K562 (cell line): Measurements from ENCODE around the gene STAB1. TPM values are rescaled to one million over a fixed set of nuclear protein-coding genes. Genes with fewer than 3 reads are reported as not detected.

Experiments
- DACH1 ChIP-seq: fragments of 450-650 bp; IDR thresholded peaks from 2 replicates; pipeline ENCODE4 v1.6.1; 2018; ENCODE audit not compliant: partially characterized antibody
- ESRRA ChIP-seq: fragments of 450-650 bp; IDR thresholded peaks from 2 replicates; pipeline ENCODE4 v1.6.1; 2014; ENCODE audit warnings: low read depth, mild to moderate bottlenecking, moderate library complexity, borderline replicate concordance
- ZNF324 ChIP-seq: fragments of 250-450 bp; sonication (Bioruptor Pico); IDR thresholded peaks from 2 replicates; pipeline ENCODE4 v1.4.0; 2020; ENCODE audit warnings: mild to moderate bottlenecking
- ZNF445 ChIP-seq: fragments of 250-450 bp; sonication (Bioruptor Pico); IDR thresholded peaks from 2 replicates; pipeline ENCODE4 v1.4.0; 2020; ENCODE audit warnings: low read depth, mild to moderate bottlenecking, moderate library complexity
- polyA plus RNA-seq, 8 experiments: library from polyadenylated mRNA; depleted of rRNA in 4 of 8; stranded (reverse) in 5 of 8; unstranded in 3 of 8; fragments of >200 nt; fragmentation: Nextera tagmentation in 2 of 8; fragmentation: Illumina TruSeq in 1 of 8; extraction: Ambion mirVana in 2 of 8; extraction: Trizol in 1 of 8; gene quantifications; 2 replicates each; pipeline versions ENCODE4 v1.2.1 to v1.2.3, GENCODE V29; 2011 to 2014; ENCODE audit warnings: inconsistent platforms in 1 of 8, missing spikeins in 1 of 8
- total RNA-seq, 7 experiments: library from RNA; depleted of rRNA in 6 of 7; stranded (reverse); fragments of >200 nt in 6 of 7; fragmentation: Illumina TruSeq in 2 of 7; extraction: Trizol in 2 of 7; gene quantifications; 2 replicates each; pipeline versions ENCODE4 v1.2.1 to v1.2.3, GENCODE V29; 2011 to 2021; ENCODE audit warnings: low replicate concordance in 1 of 7
- TF ChIP-seq, protein P1 (sequence below): fragments of 450-650 bp; IDR thresholded peaks from 2 replicates; pipeline ENCODE4 v1.6.1; 2016; ENCODE audit warnings: low read depth

Gene STAB1
- total and polyA plus RNA-seq, 9 of the 15 experiments (the other 6 are each of a cell fraction or from before 2014, with no cell fraction given) = 0.20 to 3.9 (median 1.2) TPM

DNA sequence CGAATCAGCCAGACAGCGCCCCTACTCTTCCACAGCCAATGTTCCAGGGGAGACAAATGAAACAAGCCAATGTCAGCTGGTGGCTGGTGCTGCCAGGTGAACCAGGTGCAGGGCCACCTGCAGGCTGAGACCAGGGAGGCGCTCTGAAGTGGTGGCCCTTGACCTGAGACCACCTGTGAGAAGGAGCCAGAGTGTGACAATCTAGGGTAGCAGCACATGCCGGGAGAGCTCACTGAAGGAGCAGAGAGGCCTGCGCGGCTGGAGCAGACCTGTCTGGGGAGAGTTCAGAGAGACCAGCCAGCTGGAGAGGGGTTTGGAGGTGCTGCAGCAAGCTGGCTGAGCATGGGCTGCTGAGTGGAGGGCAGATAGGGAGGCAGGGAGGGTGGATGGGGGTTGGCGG is 693 bp upstream of the STAB1 start (continued):
- TF ChIP-seq, protein P1, sequence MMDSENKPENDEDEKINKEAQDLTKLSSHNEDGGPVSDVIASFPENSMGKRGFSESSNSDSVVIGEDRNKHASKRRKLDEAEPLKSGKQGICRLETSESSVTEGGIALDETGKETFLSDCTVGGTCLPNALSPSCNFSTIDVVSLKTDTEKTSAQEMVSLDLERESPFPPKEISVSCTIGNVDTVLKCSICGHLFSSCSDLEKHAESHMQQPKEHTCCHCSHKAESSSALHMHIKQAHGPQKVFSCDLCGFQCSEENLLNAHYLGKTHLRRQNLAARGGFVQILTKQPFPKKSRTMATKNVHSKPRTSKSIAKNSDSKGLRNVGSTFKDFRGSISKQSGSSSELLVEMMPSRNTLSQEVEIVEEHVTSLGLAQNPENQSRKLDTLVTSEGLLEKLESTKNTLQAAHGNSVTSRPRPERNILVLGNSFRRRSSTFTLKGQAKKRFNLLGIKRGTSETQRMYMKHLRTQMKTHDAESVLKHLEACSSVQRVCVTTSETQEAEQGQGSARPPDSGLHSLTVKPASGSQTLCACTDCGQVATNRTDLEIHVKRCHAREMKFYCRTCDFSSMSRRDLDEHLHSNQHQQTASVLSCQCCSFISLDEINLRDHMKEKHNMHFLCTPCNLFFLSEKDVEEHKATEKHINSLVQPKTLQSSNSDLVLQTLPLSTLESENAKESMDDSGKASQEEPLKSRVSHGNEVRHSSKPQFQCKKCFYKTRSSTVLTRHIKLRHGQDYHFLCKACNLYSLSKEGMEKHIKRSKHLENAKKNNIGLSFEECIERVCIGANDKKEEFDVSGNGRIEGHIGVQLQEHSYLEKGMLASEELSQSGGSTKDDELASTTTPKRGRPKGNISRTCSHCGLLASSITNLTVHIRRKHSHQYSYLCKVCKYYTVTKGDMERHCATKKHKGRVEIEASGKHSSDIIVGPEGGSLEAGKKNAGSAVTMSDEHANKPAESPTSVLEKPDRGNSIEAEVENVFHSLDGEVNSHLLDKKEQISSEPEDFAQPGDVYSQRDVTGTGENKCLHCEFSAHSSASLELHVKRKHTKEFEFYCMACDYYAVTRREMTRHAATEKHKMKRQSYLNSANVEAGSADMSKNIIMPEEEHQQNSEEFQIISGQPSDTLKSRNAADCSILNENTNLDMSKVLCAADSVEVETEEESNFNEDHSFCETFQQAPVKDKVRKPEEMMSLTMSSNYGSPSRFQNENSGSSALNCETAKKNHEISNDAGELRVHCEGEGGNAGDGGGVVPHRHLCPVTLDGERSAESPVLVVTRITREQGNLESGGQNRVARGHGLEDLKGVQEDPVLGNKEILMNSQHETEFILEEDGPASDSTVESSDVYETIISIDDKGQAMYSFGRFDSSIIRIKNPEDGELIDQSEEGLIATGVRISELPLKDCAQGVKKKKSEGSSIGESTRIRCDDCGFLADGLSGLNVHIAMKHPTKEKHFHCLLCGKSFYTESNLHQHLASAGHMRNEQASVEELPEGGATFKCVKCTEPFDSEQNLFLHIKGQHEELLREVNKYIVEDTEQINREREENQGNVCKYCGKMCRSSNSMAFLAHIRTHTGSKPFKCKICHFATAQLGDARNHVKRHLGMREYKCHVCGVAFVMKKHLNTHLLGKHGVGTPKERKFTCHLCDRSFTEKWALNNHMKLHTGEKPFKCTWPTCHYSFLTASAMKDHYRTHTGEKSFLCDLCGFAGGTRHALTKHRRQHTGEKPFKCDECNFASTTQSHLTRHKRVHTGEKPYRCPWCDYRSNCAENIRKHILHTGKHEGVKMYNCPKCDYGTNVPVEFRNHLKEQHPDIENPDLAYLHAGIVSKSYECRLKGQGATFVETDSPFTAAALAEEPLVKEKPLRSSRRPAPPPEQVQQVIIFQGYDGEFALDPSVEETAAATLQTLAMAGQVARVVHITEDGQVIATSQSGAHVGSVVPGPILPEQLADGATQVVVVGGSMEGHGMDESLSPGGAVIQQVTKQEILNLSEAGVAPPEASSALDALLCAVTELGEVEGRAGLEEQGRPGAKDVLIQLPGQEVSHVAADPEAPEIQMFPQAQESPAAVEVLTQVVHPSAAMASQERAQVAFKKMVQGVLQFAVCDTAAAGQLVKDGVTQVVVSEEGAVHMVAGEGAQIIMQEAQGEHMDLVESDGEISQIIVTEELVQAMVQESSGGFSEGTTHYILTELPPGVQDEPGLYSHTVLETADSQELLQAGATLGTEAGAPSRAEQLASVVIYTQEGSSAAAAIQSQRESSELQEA = no peak
- TF ChIP-seq DACH1 (no peak), ZNF445 (CRISPR knock-in tag) (no peak), ESRRA (no peak), ZNF324 (no peak)
